GM19372 (cell line): ENCODE data around the gene GABRR1.
"Not testable (repeated sequence)": the region's sequence is repeated elsewhere in the genome, so short reads cannot be mapped to it uniquely, and the experiment has no call there.

Experiments used
- ATAC-seq: cut with Tn5 transposase; IDR thresholded peaks from one replicate; pipeline ENCODE4 v1.9.1; 2021; ENCODE audit warnings: mild to moderate bottlenecking, low read depth, moderate library complexity; ENCODE audit not compliant: unreplicated experiment

Gene GABRR1

DNA sequence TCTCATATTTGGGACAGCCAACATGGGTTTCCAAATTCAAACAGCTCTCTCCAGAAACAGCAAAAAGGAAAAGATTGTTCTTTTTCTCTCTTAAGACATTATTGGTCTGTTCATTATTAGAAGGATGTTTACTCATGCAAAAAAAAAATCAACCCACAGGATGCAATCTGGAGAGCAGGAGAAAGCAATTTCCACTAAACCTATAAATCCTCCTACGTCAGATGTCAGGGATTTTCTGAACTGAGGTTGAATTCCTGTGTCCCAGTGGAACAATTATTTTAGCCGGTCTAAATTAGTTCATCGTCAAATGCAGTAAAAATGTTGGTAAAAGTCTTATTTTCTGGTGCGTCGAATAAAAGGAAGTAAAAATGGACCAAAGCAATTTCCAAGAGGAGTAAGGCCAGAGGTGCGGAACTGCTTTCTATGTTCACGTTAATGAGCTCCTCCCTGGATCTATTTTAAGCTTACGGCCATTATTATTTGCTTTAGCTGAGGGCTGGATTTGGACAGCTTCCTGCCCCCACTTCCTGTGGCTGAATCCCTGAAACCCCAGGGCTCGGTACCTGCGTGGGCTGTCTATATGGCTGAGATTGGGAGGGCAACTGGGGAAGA lies at the start of gene GABRR1:
GABRR1 (minus strand) TSS at position 60 of the 612 bp plus-strand sequence; CDS start at position 24, 36 bp downstream.
- ATAC-seq: no peak

DNA sequence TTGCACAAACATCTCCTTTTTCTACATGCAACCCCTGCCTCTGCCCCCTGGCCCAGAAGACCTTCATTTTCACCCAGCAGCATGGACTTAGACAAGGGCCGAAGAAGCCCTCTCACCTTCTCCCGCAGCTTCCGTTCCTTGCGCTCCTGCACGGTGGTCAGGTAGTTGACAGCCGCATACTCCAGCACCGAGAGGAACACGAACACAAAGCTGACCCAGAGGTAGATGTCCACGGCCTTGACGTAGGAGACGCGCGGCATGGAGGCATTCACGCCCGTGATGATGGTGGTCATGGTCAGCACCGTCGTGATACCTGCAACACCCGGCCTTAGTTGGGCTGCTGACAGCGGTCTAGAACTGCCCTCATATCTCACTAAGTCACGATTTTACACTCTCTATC lies 47.1 kb upstream of the GABRR1 start:
- ATAC-seq: no peak

DNA sequence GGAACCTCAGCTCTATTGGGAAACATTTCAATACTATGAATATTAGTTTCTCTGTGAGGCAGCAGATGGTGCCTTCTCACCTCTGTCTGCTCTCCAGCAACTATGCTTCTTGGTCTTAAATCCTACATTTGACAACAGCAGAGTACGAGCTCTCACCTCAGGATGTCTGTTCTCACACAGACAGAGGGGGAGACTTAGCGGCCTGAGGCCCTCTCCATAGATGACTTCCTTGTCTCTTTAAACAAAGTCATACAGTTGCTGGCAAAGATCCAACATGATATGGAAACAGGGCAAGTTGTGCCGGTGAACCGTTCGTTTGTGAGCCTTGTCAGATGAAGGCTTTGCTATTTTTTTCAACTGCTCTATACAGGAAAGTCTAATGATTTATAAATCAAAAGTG lies 43.7 kb upstream of the GABRR1 start:
- ATAC-seq: no peak

DNA sequence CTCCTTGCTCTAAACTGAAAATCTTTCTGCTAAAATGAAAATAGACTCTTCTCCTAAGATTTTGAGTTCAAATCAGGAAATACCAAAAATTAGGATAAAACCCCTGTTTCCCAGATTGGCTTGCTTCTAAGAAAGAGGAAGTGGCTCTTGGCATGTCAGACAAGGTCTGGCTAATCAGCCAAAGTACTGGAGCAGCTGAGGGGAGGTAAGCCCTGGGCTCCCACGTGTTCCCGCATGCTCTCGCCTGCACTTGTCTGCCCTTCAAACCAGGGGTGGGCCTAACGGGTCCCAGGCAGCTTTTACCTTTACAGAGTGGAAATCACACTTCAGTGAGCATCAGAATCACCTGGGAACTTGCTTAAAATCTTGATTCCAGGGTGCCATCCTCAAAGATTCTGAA lies 43.2 kb upstream of the GABRR1 start:
- ATAC-seq: no peak

DNA sequence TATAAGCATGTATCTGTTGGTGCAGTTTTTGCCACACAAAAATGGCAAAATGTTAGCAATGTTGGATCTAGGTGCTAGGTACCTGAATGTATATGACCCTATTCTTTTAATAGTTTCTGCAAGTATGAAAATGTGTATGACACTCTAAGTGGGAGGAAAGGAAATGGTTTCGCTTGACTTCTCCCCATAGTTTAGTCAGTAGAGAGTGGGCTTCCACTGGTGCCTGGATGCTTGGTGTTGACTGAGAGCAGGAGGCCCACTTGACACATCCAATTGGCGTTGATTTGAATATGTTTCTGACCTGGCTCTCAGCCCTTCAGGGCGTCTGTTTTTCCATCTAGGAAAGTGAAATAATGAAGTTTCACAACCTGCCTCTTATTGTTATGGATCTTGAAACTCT lies 41.8 kb upstream of the GABRR1 start:
- peak; percentile 53 for ATAC-seq

DNA sequence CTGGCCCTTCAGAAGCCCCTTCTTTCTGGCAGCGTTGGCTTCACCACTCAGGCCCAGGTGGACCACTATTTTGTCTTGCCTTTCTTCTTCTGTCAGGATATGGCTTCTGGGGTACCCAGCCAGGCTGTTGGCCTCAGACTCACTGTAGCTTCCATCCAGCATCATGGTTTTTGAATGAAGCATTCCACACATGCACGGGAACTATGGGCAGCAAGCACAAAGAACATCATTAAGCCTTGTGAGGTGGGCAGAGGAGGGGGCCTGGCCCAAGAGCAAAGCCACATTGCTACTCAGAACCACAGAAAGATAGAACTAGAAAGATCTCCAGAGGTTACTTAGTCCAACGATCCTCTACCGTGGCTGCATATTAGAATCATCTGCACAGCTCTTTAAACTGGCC lies 40.6 kb upstream of the GABRR1 start:
- ATAC-seq: no peak

DNA sequence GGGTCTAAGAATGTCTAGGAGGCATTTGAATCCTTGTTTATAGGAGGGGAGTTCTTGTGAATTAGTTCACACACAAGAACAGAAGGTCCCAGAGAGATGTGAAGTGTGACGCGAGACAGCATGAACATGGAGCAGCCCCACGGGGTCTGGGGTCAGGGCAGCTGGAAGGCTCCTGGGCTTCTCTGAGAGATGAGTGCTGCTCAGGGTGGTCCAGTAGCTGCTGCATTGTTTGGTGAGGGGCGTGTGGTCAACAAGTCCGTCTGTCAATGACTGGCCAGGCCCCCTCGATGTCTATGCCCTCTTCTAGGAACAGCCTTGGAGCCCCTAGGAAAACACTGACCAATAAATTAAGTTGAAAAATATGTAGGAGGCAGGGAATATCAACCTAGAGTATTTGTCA lies 40.2 kb upstream of the GABRR1 start:
- no peak for ATAC-seq

DNA sequence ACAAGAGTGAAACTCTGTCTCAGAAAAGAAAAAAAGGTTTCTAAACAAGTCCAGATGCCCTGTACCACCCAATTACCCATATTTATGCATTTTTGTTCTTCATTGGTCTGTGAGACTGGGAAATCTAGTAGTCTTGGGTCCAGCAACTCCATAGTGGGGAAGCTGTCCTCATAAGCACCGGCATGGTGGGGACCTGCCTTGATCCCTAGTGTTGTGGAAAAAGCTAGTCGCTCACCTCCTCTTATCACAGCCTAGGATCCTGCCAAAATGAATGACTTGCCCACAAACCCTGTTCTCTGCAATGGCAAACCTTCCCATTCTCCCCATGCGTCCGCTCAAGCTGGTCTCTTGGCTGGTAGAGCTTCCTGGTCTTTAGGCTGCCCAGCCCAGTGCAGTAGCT lies 38.3 kb upstream of the GABRR1 start:
- ATAC-seq: no peak

DNA sequence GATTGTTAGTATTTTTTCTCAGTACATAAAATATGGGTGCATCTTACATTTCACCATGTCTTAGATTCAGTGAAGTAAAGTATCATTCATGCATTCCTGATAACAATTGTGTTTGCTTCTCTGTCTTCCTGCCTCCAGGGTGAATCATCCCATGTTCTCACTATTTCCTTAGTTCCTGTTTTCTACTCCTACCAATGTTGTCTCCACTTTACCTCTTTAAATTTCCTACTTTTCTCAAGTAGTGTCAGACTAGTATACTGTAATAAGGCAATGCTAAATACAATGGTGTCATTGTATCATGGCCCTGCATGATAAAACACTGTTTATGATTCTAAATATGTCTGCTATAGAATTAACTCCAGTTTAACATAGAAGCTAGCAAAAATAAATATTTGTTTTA lies 37.4 kb upstream of the GABRR1 start:
- ATAC-seq: no peak

DNA sequence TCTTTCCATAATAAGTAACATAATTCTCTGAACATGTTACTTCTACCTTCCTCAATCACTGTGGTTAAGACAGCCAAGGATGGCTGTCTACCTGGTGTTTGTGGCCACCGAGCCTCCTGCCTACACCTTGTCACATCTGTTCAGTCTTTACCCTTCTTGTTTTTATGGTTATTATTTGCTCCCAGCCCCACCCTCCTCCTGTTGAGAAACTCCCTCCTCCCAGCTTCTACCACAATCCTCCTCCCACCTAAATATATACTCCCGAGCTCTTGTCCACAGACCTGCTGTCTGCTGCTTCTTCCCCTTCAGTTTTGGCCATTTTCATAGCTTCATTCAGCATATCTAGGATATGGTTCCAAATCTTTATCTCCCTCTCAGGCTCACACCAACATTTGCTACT lies 35.7 kb upstream of the GABRR1 start:
- ATAC-seq: no peak

DNA sequence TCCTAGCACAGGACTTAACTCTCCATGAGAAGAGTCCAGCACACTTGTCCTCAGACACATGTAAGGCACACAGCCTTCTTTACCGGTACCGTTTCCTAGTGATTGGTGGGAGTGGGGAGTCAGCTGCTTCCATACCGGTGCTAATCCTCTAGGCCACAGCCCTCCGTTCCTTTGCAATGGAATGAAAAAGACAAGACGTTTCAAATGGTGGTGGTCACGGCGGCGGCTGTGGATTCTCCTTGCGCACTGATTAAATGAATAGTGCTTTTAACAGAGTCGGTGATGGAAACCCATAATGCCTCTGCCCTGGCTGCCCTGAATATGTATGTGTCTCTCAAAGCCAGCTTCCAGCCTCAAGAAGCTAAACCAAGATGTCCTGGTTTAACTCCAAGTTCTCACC lies 34.8 kb upstream of the GABRR1 start:
- ATAC-seq: no peak

DNA sequence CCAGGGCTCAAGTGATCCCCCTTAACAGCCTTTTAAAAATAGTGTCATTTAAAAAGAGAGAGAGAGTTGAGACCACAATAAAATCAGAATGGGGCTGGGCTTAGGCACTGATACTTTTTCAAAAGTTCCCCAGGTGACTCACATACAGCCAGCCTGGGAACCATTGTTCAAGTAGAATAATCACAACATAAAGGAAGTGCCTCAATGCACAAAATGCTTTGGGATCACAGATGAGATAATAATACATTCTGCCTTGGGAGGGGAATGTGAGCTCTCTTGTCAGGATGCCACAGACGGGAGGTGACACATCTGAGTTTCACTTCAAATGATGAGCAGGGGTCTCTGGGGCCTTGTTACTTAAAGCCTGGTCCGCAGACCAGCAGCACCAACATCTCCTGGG lies 34.0 kb upstream of the GABRR1 start:
- no peak for ATAC-seq

DNA sequence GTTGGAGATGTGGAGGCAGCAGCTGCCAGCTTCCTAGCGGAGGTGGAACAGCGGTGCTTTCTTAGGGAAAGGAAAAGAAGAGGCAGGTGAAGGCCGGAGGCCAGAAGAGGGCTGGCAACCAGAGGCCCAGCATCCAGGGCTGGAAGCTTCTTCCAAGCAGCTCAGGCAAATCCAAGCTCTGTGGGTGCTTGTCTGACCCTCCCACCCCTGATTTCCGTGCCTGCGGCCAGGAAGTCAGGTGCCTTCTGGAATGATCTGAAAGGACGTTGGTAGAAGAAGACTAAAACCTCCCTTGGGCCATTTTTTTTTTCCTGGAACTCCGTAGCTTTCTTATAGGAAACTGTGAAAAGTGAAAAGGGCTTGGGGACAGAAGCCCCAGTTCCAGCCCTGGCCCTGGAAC lies 33.1 kb upstream of the GABRR1 start:
- ATAC-seq: no peak

DNA sequence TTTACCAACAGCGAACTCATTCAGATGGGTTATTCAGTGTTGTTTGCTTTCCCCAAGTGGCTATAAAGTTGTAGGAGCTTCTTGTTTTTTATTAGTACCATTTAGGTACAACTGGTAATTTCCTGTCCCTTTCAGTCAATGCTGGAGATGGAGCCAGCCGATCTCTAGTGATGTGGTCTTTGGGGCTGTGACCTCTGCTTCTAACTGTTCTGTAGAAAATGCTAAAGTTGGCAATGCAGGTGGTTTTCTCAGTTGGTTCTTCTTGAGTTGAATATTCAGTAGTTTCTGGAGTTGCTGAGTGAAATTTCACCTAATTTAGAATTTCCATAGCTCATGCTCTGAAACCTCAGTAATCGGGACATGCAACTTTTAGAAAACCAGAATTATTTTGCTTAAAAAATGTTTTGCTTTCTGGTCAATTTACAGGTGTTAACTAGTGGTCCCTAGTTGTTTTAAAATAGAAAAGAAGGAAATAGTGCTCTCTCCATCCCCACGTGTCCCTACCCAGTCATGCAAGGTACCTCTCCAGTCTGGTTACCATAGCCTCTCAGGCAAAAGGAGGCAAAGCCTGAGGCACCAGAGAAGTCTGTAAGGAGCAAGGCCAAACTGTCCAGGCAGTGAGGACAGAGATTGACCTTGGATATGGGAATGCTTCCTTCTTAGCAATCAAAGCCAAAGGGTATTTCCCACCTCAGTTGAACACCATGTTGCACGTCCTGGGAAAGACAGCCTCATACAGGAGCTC lies 27.3 kb upstream of the GABRR1 start:
- ATAC-seq: no peak

DNA sequence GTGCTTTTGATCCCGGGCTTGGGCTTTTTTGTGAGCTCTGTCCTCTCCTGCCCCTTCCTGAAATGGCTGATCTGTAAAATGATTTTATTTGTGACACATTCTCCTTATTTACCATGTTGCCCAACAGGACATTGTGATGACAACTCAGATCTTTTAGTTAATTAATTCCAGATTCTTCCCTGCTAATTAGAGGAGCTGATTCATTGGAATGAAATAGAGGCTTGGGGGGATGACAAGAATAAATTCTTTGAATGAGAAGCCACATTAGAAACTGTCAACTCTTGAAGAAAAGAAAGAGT lies 26.1 kb upstream of the GABRR1 start:
- ATAC-seq: no peak

DNA sequence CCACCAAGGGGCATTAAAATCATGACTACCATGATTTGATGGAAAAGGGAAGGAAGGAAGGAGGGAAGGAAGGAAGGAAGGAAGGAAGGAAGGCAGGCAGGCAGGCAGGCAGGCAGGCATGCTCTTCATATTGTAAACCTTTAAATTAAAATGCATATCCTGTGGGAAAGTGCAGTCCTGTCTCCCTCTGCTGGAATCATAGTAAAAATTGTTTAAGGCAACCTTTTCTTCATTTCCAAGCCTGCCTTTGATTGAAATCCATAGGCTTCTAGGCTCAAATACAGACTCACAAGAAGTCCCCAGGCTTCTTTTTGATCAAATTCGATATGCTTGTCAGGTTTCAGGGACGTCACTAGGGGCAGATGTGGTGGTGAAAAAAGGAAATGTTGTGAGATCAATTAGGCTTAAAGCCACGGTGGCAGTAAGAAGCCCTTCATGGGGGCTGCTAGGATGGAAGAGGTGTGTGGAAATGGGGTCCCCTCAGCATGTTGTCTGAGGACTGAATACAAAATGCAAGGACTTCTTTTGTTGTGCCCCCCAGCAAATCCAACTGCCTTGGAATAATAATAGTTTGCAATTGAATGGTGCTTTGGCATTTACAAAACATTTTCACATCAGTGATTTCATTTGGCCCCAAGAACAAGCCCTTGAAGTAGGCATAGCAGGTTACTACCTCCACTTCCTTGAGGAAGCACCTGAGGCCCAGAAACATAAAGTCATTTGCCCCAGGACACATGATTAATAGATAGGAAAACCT lies 25.6 kb upstream of the GABRR1 start:
- no peak for ATAC-seq

DNA sequence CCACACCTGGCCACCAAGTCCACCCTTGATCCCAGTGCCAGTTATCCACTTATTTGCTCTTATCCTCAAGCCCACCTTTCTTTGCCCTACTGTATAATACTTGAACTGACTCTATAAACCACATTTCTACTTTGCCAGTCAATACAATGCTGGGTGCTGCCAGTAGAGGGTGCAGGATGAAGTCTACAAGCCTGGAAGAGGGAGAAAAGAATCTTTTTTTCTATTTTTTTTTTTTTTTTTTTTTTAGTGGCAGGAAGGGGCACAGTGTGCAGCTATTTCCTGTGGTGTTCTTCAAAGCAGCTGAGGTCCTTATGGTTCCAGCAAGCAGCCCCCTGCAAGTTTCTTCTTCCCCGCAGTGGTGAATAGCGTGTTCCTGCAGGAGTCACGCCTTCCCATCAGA lies 22.2 kb upstream of the GABRR1 start:
- ATAC-seq: no peak

DNA sequence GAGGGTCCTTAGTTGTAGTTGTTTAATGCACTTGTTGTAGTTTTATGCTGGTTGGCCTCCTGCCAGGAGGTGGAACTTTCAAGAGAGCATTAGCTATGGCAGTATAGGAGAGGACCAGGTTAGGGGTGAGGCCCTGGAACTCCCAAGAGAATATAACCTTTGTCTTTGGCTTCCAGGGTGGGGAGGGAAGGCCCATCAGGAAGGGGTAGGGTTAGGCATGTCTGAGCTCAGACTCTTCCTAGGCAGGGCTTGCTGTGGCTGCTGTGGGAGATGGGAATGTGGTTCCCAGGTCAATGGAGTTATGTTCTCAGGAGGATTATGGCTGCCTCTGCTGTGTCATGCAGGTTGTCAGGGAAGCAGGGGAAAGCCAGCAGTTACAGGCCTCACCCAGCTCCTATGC lies 20.0 kb upstream of the GABRR1 start:
- ATAC-seq: no peak

DNA sequence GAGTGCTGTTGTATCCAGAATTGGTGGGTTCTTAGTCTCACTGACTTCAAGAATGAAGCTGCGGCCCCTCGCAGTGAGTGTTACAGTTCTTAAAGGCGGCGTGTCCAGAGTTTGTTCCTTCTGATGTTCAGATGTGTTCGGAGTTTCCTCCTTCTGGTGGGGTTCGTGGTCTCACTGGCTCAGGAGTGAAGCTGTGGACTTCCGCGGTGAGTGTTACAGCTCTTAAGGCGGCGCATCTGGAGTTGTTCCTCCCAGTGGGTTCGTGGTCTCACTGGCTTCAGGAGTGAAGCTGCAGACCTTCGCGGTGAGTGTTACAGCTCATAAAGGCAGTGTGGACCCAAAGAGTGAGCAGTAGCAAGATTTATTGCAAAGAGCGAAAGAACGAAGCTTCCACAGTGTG lies 16.4 kb upstream of the GABRR1 start:
- ATAC-seq: not testable (repeated sequence)

DNA sequence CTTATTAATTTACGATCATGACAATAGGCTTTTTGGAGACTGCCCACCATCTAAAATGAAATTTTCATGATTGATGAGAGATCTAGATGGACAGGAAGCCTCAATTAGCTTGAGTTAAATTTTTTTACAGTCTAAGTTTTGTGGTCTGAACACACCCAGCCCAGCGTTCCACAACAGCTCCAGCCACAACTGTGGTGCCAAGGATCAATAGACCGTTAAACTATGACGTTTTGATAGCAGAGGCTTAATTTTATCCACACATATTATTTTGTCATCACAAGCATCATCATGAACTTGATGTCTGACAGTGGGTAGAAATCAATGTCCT lies 5.5 kb upstream of the GABRR1 start:
- ATAC-seq: no peak

DNA sequence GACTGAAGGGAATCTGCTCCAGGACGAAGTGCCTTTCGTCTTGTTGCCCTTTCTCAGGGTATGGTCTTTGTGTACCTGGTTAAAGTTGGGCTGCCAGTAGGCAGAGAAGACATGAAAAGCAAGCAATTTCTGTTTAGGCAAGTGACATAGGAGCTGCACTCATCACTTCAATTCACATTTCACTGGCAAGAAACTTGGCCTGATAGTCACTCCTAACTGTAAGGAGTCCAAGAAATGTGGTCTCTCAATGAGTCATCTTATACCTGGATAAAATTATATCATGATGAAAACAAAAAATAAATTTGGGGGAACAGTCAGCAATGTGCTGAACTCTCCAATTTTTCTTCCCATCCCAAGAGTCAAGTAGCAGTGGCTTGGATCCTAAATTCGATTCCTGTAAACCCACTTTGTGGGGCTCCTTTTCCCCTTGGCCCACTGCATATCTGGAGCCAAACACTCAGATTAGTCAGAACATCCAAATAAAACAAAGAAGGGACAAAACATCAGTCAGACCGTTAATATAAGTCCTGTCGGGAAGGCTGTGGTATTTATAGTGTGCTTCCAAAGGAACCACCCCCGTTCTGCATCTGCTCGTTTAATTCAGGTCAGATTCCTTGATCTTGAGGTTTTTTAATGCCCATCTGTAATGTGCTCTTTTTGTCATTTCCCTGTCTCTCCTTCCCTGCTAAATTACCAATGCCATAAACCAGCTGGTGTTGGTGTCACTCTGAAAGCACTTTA lies 5.0 kb upstream of the GABRR1 start:
- no peak for ATAC-seq
